KBM-7 (cell line): Measurements from ENCODE around the gene GTPBP3.
A peak's percentile ranks its signal among the peaks of the same experiment; 100 is the strongest.

ENCODE experiments used
- DNase-seq: peaks from one replicate; pipeline ENCODE4 v3.0.0-alpha.2; 2015
- in situ Hi-C: fragments of 300-500 bp; cut with MboI; formaldehyde crosslinking; loops from 2 replicates; pipeline ENCODE4 v1.14.3; 2020; ENCODE audit warnings: low sequenced_read_pairs, low pct_unique_long_range_greater_than_20kb, mixed read lengths

The GTPBP3 gene

DNA sequence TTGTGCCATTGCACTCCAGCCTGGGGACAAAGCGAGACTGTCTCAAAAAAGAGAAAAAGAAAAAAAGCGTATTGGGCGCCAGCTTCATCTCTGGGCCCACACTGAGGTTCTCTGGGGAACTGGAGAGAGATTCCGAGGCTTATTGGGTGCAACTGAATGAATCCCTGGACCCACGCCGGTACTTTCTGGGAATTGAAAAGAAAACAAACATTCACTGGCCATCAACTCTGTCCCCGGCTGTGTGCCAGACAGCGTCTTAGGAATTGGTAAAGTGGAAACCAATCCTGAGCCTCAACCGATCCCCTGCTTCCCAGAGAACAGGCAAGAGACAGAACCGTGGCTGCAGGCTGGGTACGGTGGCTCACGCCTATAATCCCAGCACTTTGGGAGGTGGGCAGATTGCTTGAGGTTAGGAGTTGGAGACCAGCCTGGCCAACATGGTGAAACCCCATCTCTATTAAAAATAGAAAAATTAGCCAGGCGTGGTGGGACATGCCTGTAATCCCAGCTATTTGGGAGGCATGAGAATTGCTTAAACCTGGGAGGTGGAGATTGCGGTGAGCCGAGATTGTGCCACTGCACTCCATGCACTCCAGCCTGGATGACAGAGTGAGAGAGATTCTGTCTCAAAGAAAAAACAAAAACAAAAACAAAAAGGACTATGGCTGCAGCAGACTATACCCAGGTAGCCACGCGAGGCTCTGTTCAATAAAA lies 11.3 kb upstream of the GTPBP3 start:
- in situ Hi-C loops: no loop called here
- DNase-seq: no peak

DNA sequence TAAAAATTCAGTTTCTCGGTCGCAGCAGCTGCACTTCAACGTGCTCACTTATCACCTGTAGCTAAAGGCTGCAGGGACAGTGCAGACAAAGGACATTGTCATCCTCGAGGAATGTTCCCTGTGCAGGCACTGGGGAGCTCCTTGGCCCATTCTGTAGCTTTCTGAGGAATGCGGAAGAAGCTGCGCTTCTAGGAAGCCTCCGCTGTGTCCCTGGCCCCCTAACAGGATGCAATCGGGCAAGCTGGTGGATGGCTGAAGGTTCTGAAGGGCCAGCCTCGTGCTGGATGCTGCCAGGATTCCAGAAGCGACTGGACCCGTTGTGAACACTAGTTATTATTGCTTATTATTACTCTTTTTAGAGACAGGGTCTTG lies 10.8 kb upstream of the GTPBP3 start:
- in situ Hi-C loops: no loop called here
- DNase-seq: no peak

DNA sequence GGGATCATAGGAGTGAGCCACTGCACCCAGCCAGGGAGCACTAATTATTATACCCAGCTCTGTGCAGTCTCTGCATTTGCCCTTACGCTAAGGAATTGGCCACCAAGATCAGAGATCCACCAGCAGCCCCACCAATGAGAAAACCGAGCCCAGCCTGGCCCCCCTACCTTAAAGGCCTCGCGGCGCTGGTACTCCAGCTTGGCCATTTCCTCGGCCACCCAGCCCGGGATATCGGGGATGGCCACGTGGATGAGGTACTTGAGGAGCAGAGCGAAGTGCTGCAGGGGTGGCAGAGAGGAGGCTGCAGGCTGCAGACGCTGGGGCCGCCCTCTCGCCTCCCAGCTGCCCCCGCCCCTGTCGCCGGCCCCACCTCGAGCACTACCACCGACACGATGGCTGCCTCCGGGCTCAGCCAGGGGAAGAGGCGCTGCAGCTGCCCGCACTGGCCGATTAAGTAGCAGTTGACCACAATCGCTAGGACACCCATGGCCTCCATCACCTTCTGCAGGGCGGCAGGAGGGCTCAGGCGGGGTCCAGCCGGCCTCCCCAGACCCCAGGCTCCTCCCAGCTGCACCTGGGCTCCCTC lies 10.2 kb upstream of the GTPBP3 start:
- no peak for DNase-seq
- in situ Hi-C loops: no loop called here

DNA sequence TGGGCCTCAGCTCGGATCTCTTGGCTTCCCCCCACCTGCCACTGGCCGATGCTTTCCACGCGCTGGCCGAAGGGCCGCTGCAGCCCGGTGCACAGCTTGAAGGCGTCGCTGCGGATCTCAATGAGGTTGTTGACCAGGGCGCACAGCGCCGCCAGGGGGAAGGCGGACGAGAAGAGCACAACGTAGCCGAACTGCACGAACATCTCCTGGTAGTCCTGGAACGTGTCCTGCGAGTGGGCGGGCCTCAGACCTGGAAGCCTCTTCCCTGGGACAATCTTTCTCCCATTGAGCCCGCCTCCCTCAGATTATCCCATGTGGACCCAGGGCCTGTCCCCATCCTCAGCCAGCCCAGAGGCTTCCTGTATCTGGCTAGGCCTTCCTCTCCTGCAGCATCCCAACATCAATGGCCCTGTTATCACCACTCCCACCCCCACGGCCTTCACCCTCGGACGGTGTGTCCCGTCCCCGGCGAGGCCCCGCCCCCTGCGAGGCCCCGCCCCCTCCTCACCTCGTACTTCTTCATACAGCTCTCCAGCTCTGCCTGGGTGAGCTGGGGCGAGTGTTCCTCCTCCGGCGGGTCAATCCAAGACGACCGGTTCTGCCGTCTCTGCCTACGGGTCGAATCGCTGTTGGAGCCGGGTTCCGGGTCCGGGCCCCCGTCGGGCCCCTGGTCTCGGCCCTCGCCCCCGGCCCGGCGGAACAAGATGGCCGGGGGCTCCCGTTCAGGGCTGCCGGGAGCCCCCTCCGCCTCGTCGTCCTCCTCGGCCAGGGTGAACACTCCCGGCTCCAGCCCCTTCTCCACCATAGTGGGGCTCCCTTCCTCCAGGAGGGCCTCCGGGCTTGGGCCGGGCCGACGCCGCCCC lies 9.5 kb upstream of the GTPBP3 start:
- in situ Hi-C loops: no loop called here
- DNase-seq: no peak

DNA sequence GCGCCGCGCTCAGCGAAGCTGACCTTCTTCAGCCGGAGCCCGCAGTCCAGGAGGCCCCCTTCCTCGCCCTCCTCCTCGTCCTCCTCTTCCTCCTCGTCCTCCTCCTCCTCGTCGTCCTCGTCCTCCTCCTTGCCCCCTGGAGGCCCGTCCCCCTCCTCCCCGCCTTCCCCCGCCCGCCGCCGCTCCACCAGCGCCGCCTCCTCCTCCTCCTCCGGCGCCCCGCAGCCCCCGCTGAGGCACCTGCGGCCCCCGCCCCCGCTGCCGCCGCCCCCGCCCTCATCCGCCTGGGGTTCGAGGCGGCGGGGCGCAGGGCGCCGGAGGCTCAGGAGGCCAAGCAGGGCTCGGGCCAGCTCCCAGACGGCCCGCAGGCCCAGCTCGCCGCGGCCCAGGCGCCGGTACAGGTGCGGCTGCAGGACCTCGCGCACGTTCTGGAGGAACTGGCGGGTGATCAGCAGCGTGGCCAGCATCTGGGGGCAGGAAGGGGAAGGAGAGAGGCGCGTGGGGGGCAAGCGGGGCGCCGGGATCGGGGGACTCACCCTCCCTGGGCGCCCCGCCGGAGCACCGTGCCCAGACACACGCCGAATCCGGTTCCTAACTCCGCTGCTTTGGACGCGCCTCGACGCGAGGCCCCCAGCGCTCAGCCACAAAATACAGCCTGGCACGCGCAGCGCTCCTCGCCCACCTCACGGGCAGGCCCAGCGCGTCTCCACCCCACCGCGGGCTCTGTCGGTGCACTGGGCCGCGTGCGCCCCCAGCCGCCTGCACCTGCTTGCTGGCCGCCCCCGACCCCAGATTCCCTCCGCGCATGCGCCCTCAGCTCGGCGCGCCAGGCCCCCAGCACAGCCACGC lies 8.6 kb upstream of the GTPBP3 start:
- in situ Hi-C loops: no loop called here
- no peak for DNase-seq

DNA sequence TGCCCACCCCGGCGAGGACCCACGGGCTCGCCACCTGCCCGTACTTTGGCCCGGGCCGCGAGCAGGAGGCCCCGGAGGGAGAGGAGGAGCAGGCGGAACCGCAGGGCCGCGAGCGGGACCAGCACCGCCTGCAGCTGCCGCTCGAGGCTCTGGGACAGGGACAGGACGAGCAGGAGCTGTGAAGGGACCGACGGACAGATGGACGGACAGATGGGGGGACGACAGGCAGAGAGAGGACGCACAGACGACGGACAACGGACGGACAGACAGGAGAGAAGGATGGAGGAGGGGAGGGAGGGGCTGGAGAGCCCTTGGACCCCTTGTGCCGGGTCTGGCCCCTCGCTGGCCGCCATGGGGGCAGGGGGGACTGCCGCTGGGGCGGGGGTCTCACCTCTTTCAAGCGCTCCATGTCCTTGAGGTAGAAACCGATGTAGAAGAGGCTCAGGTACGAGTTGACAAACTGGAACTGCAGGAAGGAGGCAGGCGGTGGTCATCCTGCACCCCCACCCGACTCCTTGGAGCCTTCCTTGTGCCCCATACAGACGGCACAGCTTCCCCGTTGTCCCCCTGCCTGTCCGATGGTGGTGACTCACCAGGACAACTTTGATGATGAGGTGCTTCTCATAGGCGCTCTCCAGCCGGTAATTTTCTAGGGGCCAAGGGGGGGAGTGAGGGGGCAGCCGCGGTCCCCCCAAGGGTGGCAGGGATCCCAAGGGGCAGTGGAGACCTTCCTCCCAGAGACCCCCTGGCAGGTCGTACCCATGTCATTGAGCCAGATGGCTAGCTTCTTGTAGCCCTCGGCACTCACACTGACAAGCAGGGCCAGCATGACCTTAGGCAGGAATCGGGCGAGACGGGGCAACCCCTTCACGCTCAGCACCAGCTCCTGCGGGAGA lies 7.7 kb upstream of the GTPBP3 start:
- in situ Hi-C loops: no loop called here
- DNase-seq: no peak

DNA sequence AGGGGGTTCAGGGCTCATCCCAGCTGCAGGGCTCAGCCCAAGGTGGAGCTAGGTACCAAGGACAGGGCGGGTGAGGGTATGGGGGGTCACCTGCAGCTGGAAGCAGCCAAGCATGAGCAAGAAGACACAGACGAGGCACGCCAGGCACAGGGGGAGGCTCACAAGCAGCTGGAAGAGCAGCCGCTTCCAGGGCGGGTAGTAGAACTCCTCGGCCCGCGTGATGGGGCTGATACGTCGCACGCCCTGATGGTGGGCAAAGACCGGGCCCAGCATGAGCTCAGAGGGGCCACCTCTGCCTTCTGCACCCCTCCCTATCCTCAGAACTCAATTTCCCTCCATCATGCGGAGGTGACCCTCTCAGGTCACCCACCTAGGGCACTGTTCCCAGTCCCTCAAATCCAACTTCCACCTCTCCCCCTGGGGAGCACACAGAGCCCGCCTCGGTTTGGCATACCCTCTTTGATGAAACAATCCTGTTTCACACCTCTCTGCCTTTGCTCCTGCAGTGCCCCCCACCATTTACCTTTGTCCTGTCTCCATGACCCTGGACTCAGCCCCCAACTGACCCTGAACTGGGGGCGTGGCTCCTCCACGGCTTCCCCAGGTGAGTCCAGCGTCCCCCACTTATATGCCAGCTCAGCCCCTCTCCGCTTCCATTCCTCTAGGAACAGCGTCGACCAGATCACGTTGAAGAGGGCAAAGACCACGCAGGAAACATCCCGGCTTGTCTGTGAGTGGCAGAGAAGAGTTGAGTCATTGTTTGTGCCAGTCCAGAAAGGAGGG lies 6.9 kb upstream of the GTPBP3 start:
- no peak for DNase-seq
- in situ Hi-C loops: no loop called here

DNA sequence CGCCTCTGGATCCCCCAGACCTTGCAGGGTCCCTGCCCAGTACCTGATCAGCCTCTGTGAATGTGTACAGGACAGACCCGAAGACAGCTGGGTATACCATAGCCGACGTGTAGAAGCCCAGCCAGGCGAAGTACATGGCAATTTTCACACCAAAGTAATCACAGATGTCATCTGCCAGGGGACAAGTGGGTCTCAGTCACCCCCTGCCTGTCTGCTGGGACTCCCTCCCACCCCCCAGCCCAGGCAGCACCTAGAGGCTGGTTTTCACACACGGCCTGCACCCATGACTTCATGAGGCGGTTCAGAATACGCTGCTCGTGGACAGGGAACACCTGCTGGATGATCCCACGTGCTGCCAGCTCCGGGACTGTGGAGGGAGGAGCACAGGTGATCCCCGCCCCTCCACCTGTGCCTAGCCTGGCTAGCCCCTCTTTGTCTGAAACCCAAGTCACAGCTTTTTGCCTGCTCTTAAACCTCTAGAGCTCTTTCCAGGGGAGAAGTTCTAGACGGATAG lies 6.3 kb upstream of the GTPBP3 start:
- in situ Hi-C loops: no loop called here

DNA sequence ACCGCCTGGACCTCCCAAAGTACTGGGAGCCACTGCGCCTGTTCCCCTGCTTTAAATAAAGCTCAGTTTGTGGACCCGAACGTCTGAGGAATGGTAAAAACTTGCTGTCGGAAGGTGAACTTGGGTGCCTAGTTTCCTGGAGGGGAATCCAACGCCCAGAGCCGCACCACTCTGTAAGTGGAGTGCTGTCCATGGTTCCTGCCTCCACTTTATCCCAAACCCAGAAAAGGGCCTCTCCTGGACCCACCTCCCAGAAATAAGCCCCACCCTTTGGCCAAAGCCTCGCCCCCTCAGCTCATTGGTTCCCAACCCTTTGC lies 5.0 kb upstream of the GTPBP3 start:
- no peak for DNase-seq
- in situ Hi-C loops: no loop called here

More for the DNA sequence above, 6.3 kb upstream of the GTPBP3 start:
- DNase-seq: no peak

DNA sequence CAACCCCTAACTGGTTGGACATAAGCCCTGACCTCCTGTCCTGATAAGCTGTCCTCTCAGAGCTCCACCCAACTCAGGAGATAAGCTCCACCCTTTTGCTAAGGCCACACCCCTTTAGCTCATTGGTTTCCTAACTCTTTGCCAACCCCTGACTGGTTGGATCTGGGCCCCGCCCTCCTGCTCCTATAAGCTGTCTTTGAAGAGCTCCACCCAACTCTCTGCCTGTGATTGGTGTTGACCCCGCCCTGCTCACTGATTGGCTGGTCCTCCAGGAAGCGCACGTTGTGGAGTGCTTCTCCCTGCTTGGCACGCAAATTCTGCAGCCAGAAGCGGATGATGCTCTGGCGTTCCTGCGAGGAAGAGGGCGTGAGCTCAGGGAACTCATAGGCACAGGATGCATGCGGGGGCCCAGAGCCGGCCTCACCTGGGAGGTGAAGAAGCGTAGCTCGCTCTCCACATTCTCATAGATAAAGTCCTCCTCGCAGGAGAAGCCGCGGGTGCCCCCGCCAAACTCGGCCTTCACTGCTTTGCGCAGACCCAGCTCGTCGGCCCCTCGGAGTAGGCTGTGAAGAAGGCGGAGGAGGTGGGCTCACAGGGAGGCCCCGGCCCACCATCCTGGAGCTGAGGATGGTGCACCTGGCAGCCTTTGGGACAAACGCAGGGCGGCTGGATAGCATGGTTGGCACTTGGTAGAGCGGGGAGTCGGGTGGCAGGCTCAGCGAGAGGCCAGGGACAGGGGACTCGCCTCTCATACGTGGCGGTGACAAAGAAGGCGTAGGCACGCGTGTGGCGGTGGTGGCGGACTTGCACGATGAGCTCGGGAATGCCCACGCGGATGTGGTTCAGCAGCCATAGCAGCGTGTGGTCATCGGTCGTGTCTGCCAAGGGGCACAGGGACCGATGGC lies 4.4 kb upstream of the GTPBP3 start:
- in situ Hi-C loops: no loop called here
- DNase-seq: peak; percentile 92

DNA sequence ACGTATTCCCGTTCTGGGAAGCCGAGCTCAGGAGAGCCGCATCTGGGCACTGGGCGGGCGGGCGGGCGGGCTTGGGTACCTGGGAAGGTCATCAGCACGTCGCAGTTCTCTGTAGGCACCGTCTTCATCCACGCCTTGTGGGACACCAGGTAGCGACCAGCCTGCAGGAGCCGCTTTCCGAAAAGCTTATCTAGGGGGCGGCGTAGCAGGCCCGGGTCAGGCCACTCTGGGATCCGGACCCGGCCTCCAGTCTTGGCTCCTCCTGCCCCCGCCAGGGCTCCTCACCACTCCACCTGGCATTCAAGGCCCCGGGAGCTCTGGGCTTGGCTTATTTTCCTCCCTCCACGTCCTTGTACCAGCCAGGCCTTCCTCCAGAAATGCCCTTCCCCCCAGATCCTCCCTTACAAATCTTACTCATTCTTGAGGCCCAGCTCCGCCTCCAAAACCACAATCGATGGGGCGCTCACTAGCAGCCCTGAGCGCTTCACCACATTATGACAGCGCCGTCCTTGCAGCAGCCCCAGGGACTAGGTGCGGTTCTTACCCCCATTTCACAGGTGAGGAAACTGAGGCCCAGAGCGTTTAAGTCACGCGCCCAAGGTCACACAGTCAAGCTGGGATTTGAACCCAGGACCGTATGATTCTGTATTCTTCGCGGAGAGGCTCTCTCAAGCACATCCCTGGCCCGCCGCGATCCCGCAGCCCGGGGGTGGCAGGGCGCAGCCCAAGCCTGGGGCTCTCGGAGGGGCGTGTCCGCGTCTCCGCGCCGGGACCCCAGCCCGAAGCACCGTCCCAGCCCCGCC lies 3.5 kb upstream of the GTPBP3 start:
- in situ Hi-C loops: no loop called here
- peak; percentile 91 for DNase-seq

DNA sequence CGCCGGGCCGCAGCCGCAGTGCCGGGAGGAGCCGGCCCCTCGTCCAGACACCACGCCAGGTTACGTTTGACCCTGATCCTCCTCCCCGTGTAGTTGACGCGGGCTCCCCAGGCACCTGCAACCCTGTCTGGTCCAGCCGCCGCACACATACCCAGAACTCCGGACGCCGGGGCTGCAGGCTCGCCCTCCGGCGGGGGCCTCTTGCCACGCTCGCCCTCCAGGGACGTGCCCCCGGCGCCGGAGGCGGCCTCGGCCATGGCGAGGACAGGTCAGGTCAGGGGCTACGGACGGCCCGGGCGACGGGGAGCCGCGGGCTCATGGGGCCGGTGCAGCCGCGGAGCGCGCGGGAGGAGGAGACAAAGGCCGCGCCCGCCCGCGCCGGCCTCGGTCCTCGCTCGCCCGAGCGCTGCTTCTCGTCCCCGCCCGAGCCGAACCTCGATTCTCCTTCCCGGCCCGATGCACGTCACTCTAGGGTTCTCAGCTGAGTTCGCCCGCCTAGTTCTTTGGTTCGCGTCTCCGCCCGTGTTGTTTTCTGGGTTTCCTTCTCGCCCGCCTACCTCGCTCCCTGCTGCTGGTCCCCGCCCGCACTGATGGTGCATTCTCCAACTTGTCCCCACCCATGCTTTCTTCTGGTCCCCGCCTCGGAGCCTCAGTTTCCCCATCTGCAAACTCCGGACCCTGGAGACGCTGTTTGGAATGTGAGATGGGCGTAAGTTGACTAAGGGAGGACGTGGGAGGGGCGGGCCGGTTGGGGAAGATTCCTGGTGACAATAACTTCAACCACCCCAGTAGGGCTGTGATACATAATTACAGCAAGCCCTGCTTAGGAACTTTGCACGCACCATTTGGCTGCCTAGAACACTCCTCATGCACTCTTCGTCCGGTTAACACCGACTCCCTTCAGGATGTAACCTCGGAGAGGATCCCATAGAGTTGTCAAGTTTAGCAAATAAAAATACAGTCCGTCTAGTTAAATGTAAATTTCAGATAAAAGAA lies 2.6 kb upstream of the GTPBP3 start, which contains the start of gene ANO8:
TSS of gene ANO8 (minus strand) at position 442 of the 996 bp plus-strand sequence. CDS start at position 257, 185 bp downstream.
- in situ Hi-C loops: no loop called here
- DNase-seq: peak; percentile 98

DNA sequence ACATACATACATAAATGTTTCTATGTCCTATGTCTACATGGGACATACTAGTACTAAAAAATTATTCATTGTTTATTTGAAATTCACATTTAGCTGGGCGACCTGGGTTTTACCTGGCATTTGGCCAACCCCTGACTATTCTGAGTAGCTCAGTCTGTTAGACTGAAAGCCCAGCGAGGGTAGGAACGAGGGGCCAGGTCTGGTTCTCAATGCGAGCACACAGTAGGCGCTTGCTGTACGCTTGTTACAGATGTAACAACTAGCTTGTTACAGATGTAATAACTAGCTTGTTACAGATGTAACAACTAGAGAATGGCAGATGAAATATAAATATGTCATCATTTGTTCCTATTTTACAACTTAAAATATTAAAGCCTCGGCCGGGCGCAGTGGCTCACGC lies 1.8 kb upstream of the GTPBP3 start:
- DNase-seq: no peak
- in situ Hi-C loops: no loop called here

DNA sequence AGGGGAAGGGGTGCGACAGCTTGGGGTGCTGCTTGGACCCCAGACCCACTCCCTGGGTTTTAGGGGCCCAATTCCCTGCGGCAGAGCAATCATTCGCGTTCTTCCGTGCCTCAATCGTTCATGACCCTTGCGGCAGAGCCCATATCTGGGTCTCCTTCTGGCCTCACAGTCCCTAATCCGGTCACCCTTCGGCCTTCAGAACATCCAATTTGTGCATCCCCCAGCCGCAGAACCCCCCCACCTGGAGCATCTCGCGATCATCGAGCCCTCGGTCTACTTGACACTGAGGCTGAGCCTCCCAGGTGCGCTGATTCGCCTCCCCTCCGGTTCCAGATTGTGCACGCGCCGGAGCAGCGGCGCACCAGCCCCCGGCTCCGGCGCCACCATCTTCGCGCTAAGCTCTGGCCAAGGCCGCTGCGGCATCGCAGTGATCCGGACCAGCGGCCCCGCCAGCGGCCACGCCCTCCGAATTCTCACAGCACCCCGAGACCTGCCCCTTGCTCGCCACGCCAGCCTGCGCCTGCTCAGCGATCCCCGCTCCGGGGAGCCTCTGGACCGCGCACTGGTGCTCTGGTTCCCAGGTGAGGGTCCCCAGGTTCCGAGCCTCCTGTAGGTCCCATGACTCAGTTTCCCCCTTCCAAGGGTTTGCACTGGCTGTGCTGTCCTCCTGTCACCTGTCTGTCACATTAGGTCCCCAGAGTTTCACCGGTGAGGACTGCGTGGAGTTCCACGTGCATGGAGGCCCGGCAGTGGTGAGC lies 501 bp downstream of the GTPBP3 start:
- no peak for DNase-seq
- in situ Hi-C loops: no loop called here
